ENCODE results near the gene STPG3. TPM values are rescaled to one million over a fixed set of nuclear protein-coding genes. Genes with fewer than 3 reads are reported as not detected.
A peak's percentile ranks its signal among the peaks of the same experiment; 100 is the strongest.

Gene STPG3
- total and polyA plus RNA-seq, 12 donors = 0.25 to 3.1 (median 0.32) TPM; not detected in 9

DNA sequence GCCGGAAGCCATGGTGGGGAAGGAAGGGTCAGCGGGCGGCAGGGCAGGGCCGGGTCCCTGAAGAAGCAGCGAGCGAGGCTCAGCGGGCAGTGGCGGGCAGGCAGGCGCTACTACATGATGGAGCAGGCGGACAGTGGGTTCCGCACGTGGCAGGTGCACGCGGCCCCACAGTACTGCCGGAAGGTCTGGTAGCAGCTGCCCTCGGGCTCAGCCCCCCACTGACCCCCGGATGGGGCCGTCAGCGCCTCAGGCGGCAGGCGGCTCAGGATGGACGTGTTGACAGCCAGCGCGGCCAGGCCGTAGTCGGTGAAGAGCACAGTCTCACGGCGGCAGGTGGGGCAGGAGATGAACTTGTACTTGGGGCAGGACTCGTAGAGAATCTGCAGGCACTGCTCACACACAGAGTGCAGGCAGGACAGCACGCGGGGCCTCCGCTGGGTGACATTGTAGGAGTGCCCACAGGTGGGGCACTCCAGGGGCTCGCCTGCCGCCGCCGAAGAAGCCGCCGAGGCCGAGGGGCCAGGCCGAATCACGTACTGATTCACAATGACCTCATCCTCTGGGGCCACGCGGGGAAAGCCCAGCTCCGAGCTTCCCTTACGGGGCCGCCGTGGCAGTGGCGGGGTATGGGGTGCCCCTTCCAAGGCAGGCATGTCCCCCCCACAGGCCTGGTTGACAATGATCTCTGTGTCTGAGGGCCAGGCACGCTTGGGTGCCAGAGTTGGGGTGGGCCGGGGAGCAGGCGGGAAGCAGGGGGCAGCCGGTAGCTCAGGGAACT, 30.6 kb upstream of the STPG3 start:
- Histone ChIP-seq H3K4me3 (no peak overlapping the region), H3K4me1 (replicated peaks in 1 of 2) (peaks cover 29 to 37% of the 10 kb centered on the region in 2 donors), H3K36me3 (replicated peaks in 1 of 2) (no peaks in the 10 kb centered on the region), H3K27ac (peak overlapping the region in 1 of 5 donors; percentile 91), H3K27me3 (no peaks in the 10 kb centered on the region), H3K9me3 (replicated peaks in 1 of 3) (no peaks in the 10 kb centered on the region)
- no peak for DNase-seq
- TF ChIP-seq, protein P1, sequence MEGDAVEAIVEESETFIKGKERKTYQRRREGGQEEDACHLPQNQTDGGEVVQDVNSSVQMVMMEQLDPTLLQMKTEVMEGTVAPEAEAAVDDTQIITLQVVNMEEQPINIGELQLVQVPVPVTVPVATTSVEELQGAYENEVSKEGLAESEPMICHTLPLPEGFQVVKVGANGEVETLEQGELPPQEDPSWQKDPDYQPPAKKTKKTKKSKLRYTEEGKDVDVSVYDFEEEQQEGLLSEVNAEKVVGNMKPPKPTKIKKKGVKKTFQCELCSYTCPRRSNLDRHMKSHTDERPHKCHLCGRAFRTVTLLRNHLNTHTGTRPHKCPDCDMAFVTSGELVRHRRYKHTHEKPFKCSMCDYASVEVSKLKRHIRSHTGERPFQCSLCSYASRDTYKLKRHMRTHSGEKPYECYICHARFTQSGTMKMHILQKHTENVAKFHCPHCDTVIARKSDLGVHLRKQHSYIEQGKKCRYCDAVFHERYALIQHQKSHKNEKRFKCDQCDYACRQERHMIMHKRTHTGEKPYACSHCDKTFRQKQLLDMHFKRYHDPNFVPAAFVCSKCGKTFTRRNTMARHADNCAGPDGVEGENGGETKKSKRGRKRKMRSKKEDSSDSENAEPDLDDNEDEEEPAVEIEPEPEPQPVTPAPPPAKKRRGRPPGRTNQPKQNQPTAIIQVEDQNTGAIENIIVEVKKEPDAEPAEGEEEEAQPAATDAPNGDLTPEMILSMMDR (IDR thresholded peaks at IDR 0.05) = no peak
- WGBS, 4 donors = 90 to 94% (median 91%) methylated on average over 31 to 52 of the region's 52 CpGs
- intact Hi-C loops (cut with DNase I) = no loop called here

DNA sequence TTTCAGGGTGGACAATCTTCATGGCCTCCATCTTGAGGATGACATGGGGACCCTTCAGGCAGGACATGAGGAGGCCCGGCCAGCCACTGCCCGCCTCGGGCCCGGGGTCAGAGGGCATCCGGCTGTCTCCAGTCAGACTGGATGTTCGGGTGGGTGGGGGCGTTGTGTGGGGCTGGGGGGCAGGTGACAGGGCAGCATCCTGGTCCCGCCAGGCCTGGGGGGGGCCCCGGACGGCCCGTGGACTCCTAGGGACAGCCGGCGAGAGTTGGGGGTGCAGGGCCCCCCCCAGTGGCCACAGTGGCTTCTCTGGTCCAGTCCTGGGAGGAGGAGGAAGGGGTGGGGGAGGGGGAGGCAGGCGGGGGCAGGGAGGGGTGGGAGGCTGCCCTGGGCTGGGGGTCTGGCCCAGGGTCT, 30.0 kb upstream of the STPG3 start:
- 70 to 80% (median 78%) methylated on average over 9 to 14 of the region's 14 CpGs; no CpG with 5 or more reads in 1 of the 4 donors for WGBS, 4 donors

DNA sequence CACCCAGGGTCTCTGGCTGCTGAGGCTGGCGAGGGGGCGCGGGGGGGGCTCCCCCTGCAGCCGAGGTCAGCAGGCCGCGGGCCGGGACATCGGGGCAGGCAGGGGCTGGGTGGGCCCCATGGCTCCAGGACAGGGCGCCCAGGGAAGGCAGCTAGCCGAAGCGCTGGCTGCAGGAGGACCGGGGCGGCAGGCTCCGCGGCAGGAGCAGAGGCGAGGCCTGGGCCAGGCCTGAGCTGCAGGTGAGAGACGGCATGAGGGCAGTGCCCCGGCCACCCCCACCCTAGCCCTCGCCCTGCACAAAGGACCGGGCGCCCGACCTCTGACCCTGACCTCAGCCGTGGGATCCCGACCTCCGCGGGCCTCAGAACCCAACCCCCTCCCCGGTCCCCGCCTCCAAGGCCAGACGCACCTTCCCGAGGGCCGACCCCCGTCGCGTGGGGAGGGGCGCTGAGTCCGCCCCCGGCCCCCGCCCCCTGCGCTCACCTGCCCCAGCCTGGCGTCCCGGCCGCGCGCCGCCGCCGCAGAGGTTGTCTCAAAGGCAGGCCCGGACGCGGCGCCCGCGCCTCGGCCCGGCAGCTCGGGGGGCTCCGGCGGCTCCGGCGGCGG, 29.5 kb upstream of the STPG3 start:
- whole genome bisulfite sequencing, 4 donors = 3 to 4% methylated on average over 48 to 61 of the region's 61 CpGs; no CpG with 5 or more reads in 2 of the 4 donors
- intact Hi-C loops (cut with DNase I) = no loop called here
- TF ChIP-seq, protein P1 (IDR thresholded peaks at IDR 0.05) = no peak
- no peak for TF ChIP-seq POLR2A (IDR thresholded peaks at IDR 0.05)
- DNase-seq = no peak
- Histone ChIP-seq H3K4me3 (peak overlapping the region in 2 of 4 donors; percentile 18 to 60), H3K27ac (peak overlapping the region in 3 of 5 donors; percentile 23 to 91 (median 30)), H3K27me3 (no peaks in the 10 kb centered on the region), H3K4me1 (replicated peaks in 1 of 2) (peaks cover 29 to 37% of the 10 kb centered on the region in 2 donors), H3K9me3 (replicated peaks in 1 of 3) (no peaks in the 10 kb centered on the region), H3K36me3 (replicated peaks in 1 of 2) (no peaks in the 10 kb centered on the region)

More for the DNA sequence above, 30.0 kb upstream of the STPG3 start:
- no peak for DNase-seq
- Histone ChIP-seq H3K27me3 (no peaks in the 10 kb centered on the region), H3K36me3 (replicated peaks in 1 of 2) (no peaks in the 10 kb centered on the region), H3K9me3 (replicated peaks in 1 of 3) (no peaks in the 10 kb centered on the region), H3K4me3 (peak overlapping the region in 1 of 4 donors; percentile 60), H3K27ac (peak overlapping the region in 1 of 5 donors; percentile 91), H3K4me1 (replicated peaks in 1 of 2) (peaks cover 29 to 37% of the 10 kb centered on the region in 2 donors)
- TF ChIP-seq, protein P1 (IDR thresholded peaks at IDR 0.05) = no peak
- no peak for TF ChIP-seq POLR2A (IDR thresholded peaks at IDR 0.05)
- intact Hi-C loops (cut with DNase I) = no loop called here

All from adrenal gland (tissue), 12 donors.